ENCODE data around the gene DAZL. TPM values are rescaled to one million over a fixed set of nuclear protein-coding genes. Genes with fewer than 3 reads are reported as not detected.

The DAZL gene
- total RNA-seq, 1 donor from 2014 or later: not detected

- Histone ChIP-seq H3K27me3 (ENCODE audit: control insufficient read depth, insufficient read depth, low read length) (no peaks in the 10 kb centered on the region), H3K4me3 (ENCODE audit: low read depth, low read length) (no peak overlapping the region), H3K36me3 (ENCODE audit: control insufficient read depth, insufficient read depth, low read length) (no peaks in the 10 kb centered on the region)
- no peak for DNase-seq (ENCODE audit: low read depth)
- FAIRE-seq: no peak
- no peak for TF ChIP-seq CTCF (IDR thresholded peaks at IDR 0.05; ENCODE audit: insufficient read depth, low read length, severe bottlenecking)
These were observed 57.5 kb downstream of the DAZL start for GRCh38 chr3:16547561-16548357.

- TF ChIP-seq CTCF (IDR thresholded peaks at IDR 0.05; ENCODE audit: insufficient read depth, low read length, severe bottlenecking): no peak
- FAIRE-seq (no peak), DNase-seq (ENCODE audit: low read depth) (no peak)
- no peaks in the 10 kb centered on the region for H3K36me3 ChIP-seq (ENCODE audit: control insufficient read depth, insufficient read depth, low read length)
- H3K27me3 ChIP-seq (ENCODE audit: control insufficient read depth, insufficient read depth, low read length): no peaks in the 10 kb centered on the region
- no peak overlapping the region for H3K4me3 ChIP-seq (ENCODE audit: low read depth, low read length)
These were observed 58.8 kb downstream of the DAZL start for GRCh38 chr3:16546186-16547010.

GRCh38 chr3:16545413-16546185, 59.6 kb downstream of the DAZL start:
- Histone ChIP-seq H3K27me3 (ENCODE audit: control insufficient read depth, insufficient read depth, low read length) (no peaks in the 10 kb centered on the region), H3K4me3 (ENCODE audit: low read depth, low read length) (no peak overlapping the region), H3K36me3 (ENCODE audit: control insufficient read depth, insufficient read depth, low read length) (no peaks in the 10 kb centered on the region)
- DNase-seq (ENCODE audit: low read depth) (no peak), FAIRE-seq (no peak)
- TF ChIP-seq CTCF (IDR thresholded peaks at IDR 0.05; ENCODE audit: insufficient read depth, low read length, severe bottlenecking): no peak

GRCh38 chr3:16543242-16543864, 61.9 kb downstream of the DAZL start:
- FAIRE-seq: no peak
- no peak overlapping the region for H3K4me3 ChIP-seq (ENCODE audit: low read depth, low read length)
- TF ChIP-seq CTCF (IDR thresholded peaks at IDR 0.05; ENCODE audit: insufficient read depth, low read length, severe bottlenecking): no peak
- H3K36me3 ChIP-seq (ENCODE audit: control insufficient read depth, insufficient read depth, low read length): no peaks in the 10 kb centered on the region
- H3K27me3 ChIP-seq (ENCODE audit: control insufficient read depth, insufficient read depth, low read length): no peaks in the 10 kb centered on the region
- no peak for DNase-seq (ENCODE audit: low read depth)

- H3K4me3 ChIP-seq (ENCODE audit: low read depth, low read length): no peak overlapping the region
- no peak for TF ChIP-seq CTCF (IDR thresholded peaks at IDR 0.05; ENCODE audit: insufficient read depth, low read length, severe bottlenecking)
- H3K36me3 ChIP-seq (ENCODE audit: control insufficient read depth, insufficient read depth, low read length): no peaks in the 10 kb centered on the region
- no peak for DNase-seq (ENCODE audit: low read depth)
- FAIRE-seq: no peak
- no peaks in the 10 kb centered on the region for H3K27me3 ChIP-seq (ENCODE audit: control insufficient read depth, insufficient read depth, low read length)
These were observed 66.7 kb downstream of the DAZL start for GRCh38 chr3:16538507-16538906.

Measured in bronchial epithelial cell (primary cell).